CD4-positive, alpha-beta T cell treated with Interleukin-15 for 4 hours (primary cell): ENCODE measurements around the gene URI1.

Experiments
- DNase-seq: peaks from one replicate; pipeline ENCODE4 v3.0.0-alpha.2; 2020; ENCODE audit warnings: low spot score

Gene URI1

DNA sequence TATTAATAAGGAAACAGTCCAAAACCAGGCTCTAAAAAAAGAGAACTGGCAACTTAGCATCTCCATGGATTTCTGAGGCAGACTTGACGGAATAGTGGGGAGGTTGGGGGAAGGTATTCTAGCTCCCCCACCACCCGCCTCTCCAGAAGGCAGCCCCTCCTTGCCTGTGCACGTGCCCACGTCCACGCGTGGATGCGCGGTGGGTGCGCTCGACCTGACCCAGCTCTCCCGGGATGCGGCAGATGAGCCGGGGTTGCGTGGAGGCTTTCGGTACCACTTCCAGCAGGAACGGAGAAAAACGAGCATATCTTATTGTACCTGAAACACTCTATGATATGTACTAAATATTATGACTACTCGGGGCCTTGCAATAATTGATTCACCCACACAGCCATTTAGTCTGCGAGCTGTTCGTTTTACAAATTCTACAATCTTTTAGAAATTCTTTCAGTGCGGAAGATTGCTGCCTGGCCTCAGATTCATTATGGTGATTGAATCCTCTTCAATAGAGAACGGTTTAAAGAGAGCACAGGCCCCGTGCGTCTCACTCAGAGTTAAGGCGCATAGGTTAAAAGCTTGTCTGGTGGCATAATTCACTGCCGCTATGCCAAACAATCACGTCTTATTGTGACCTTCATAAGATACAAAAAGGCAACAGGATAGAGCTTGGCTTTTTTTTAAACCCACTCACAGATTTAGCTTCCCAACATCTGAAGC lies 117.9 kb downstream of the URI1 start:
- DNase-seq, result no peak

DNA sequence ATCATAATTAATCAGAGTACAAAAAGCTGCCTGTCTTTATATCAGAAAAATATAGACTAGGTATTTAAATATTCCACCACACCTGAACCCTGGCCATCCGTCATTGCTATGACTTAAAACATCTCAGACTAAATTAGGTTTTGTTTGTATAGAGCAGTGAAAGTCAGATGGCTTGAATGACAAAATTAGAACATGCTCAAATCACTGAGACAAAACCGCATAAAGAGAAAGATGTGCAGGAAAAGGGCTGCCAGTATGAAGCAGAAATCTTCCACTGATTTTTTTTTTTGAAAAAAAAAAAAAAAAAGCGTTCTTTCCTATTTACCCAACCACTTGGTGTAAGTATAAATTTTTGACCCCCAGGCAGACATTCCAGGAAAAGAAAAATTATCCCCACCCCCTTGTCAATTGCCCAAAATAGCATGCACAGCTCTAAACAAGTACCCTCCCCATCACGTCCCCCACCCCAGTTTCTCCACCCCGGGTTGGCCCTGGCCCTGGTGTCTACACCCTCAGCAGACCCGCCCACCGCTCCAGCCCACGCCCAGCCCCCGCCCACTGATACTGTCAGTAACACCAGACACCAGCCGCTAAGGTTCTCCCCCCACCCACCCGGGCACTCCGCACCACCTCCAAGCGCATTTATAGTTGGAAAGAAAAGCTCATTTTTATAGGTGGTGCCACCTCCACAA lies 118.6 kb downstream of the URI1 start:
- no peak for DNase-seq

DNA sequence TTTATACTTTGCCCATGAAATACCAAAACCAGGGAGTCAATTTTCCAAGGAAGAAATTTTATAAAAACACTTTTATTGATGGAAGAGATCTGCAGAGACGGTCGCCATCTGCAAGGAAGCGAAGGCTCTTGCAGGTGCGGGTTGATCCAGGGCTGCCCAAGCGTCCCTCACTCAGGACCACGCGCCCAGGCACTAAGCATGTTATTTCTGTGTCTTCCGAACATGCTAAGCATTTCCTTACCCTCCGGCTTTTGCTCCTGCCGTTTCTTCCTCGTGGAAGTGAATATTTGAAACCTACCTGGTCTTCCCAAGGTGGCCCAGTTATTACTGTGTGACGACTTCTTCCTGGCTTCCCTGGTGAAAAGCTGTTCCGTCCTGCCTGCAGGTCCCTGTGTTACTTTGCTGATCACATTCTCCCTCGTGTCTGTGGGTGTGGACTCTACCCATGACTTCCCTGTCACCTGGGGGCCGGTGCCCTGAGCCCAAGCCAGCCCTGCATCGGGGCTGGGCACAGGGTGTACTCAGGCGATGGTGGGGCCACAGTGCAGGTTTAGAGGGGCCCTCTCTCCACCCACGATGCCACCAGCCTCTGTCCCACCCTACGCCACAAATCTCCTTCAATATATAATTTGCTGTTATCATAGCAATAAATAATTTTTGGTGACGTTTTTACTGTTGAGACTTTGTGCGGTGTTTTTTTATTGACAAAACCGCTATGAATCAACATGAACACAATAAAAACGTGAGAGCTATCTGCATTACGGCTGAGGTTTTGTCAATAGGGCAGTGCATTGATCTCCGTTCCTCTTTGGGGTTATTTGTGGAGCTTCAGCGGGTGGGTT lies 119.4 kb downstream of the URI1 start:
- DNase-seq, result no peak

DNA sequence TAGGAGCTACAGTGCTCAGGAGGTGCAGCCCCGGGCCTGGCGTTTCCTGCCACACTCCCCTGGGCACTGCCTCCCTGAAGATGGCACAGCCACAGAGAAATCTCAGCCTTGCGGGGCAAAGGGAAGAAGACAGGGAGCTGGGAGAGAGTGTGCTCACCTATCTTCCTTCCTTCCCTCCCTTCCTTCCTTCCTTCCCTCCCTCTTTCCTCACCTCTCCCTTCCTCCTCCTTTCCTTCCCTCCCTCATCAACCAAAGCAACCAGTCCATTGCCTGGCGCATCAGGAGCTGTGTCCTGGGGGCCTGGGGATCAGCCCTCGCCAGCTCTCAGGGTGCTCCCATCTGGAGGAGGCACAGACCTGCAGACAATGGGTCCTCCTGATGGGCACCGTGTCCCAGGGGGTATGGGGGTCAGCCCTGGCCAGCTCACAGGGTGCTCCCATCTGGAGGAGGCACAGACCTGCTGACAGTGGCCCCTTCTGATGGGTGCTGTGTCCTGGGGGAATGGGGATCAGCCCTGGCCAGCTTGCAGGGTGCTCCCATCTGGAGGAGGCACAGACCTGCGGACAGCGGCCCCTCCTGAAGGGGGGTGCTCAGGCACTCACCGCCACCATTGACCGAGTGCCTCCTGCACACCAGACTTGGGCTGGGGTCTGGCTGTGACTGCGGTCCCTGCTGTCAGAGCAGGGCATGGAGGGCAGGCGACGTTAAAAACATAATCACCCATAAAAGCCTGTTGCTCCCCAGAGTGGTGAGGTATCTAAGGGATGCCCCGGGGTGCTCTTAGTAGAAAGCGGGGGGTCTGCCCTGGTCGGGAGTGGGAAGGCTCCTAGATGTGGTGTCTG lies 120.2 kb downstream of the URI1 start:
- no peak for DNase-seq

DNA sequence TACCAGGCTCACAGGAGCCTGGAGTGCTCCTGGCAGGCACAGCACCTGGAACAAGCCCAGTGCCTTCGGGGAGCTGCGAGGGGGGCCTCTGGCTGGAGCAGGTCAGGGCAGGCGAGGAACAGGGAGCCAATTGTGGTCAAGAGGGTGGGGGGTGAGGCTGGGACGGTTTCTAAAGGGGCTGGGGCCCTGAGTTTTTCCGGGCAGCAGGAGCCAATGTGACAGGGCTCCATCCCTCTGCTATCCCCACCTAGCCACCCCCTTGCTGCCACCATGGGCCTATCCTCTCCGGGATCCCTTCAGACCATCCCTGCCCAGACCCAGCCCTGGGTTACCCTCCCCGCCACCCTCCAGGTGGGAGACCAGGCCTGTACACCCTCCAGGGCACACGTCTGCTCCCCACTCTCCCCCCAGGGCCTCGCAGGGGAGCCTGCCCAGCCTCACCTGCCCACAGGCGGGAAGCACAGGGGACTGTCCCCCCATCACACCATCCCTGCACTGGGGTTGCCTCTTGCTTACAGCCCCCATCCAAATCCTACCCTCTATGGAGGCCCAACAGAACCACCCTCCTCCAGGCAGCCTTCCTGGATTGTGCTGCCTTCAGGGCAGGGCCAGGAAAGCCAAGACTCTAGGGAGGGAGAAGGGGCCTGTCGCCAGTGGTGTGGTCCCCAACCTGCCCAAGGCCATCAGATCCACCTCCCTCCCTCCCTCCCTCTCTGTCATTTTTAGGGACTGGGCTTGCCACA lies 121.0 kb downstream of the URI1 start:
- DNase-seq, result no peak

DNA sequence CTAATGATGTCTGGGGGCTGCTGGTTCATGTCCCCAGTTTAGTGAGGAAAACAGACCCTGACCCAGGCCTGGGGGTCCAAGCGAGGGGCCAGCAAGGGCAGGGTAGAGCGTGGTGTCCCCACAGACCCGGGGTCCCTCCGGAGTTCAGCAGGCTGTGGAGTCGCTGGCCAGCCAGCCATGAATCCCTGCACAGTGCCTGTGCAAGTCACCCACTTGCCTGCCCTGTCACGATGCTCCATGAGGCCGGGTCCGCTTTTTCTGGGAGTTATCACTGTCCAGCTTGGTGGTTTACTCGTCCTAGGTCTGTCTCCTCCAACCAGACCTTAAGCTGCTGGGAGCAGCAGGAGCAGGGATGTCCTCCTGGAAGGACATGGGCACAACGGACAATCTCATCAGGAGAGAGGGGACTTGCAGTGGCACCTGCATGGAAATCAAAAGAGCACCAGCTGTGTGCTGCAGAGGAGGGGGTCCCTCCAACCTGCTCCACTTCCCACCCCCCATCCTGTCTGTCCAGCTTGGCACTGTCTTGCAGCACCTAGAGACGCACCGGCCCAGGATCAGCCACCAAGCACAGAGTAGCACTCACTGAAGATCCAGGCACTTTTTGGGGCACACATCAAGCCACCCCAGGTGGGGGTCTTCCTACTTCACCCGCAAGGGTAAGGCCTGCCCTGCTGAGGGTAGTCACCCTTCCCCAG lies 121.8 kb downstream of the URI1 start:
- no peak for DNase-seq

DNA sequence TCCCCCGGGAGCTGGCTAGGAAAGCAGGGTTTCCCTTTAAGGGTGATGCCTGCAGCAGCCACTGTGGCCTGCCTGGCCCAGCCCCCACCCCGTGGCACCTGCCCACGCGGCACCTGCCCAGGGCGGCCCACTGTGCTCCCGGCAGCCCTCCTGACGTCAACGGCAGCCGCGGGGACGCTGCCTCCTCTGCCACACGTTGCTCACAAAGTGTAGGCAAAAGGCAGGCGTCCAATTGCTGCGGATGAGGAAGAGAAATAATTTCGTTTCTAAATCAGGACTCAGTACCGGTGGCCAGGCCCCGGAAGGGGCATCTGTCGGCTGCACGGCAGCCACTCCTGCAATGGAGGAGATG lies 122.3 kb downstream of the URI1 start:
- no peak for DNase-seq

DNA sequence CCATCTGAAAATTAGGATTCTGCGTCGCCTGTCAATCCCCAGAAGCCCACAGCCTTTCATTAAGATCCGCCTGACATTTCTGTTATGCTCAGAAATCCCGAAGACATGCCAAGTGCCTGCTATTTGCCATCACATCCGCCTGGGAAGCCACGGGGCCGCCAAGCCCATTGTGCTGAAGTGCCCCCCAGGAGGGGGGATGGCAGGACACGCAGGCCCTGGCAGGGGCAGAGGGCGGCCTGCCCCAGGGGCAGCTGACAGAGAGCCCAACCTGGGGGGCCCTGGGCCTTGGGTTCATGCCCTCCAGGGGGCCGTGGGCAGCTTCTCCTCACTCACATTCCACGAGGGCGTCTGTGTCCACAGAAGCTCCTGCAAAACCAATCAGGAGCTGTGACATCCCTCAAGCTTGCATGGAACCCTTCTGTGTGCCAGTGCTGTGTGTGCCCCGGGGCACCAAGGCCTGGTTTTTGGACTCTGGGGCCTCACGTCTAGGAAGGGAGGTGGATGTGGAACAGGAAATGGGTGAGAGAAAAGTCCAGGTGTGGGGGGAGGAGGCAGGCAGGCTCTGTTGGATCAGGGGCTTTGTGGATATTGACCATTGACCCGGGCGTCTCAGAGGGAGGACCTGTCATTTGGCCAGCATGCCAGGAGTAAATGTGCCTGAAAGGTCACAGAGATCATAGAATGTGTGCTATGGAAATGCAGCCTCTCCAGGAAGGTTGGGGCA lies 122.9 kb downstream of the URI1 start:
- DNase-seq, result no peak

DNA sequence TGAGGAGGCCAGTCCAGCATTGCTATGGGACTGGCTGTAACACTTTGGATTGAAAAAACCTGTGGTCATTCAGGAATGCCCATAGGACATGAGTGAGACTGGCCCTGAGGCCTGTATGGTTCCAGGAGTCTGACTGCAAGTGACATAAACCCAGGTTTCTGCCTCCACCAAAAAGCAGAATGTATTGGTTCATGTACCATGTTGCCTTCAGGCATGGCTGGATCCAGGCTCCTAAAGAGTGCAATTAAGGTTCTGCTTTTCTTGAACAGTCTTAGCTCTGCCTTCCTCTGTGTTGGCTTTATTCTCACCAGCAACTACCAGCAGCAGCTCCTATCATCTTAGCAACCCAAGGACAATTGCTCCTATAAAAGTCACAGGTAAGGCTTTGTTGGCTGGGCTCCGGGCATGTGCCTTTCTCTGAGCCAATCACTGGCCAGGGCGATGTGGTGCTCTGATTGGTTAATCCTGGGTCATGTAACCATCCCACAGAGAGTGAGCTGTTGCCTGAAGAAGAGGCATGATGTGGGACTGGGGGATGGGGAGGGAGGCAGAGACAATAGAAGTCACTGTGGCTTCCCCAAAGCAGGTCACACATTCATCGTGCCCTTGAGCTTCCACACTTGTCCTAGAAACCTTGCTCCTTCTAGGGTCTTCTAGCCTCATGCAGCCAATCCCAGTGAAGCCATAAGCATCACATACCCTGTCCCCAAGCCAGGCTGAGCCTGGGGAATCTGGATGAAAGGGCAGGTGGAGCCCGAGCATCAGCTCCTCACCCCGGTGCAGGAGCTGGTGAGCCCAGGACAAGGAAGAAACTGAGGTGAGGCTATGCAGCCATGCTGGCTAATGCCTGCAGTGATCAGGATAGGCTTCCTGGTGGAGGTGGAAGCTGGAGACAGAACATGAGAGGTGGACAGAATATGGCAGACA lies 123.9 kb downstream of the URI1 start:
- DNase-seq, result no peak
